Measurements from ENCODE around the gene TSEN34.

The TSEN34 gene

GRCh38 chr19:54155694-54156093 is 35.4 kb upstream of the TSEN34 start:
- TF ChIP-seq CTCF (IDR thresholded peaks at IDR 0.05; ENCODE audit: control insufficient read depth, extremely low read depth, insufficient read depth), result no peak
- H3K4me3 ChIP-seq (ENCODE audit: low read depth, low read length), result no peak overlapping the region
- DNase-seq (ENCODE audit: low read depth), result no peak

GRCh38 chr19:54156490-54156889 is 34.6 kb upstream of the TSEN34 start:
- no peak for DNase-seq (ENCODE audit: low read depth)
- H3K4me3 ChIP-seq (ENCODE audit: low read depth, low read length), result no peak overlapping the region
- no peak for TF ChIP-seq CTCF (IDR thresholded peaks at IDR 0.05; ENCODE audit: control insufficient read depth, extremely low read depth, insufficient read depth)

- H3K4me3 ChIP-seq (ENCODE audit: low read depth, low read length), result no peak overlapping the region
- TF ChIP-seq CTCF (IDR thresholded peaks at IDR 0.05; ENCODE audit: control insufficient read depth, extremely low read depth, insufficient read depth), result no peak
- DNase-seq (ENCODE audit: low read depth), result no peak
Observed at GRCh38 chr19:54156953-54157352, 34.2 kb upstream of the TSEN34 start.

- TF ChIP-seq CTCF (IDR thresholded peaks at IDR 0.05; ENCODE audit: control insufficient read depth, extremely low read depth, insufficient read depth), result no peak
- DNase-seq (ENCODE audit: low read depth), result no peak
- H3K4me3 ChIP-seq (ENCODE audit: low read depth, low read length), result peak overlapping the region; percentile 62
Observed at GRCh38 chr19:54158812-54159351, 32.2 kb upstream of the TSEN34 start.

GRCh38 chr19:54159352-54160181 is 31.5 kb upstream of the TSEN34 start, which contains the start of gene LENG1:
LENG1 (minus strand) TSS chr19:54159721; CDS start chr19:54159695, 26 bp downstream.
- peak; percentile 31 for TF ChIP-seq CTCF (IDR thresholded peaks at IDR 0.05; ENCODE audit: control insufficient read depth, extremely low read depth, insufficient read depth)
- H3K4me3 ChIP-seq (ENCODE audit: low read depth, low read length), result peak within 1 kb of the TSS; percentile 62
- peak; percentile 100 for DNase-seq (ENCODE audit: low read depth)

- peak overlapping the region; percentile 62 for H3K4me3 ChIP-seq (ENCODE audit: low read depth, low read length)
- no peak for TF ChIP-seq CTCF (IDR thresholded peaks at IDR 0.05; ENCODE audit: control insufficient read depth, extremely low read depth, insufficient read depth)
- DNase-seq (ENCODE audit: low read depth), result no peak
Observed at GRCh38 chr19:54160182-54160811, 30.8 kb upstream of the TSEN34 start.

Data from LNCaP clone FGC (cell line).